Osteoblast (primary cell): ENCODE data around the gene IL22RA2. TPM values are rescaled to one million over a fixed set of nuclear protein-coding genes. Genes with fewer than 3 reads are reported as not detected.

Experiments used
- DNase-seq: peaks from one replicate; pipeline ENCODE4 v3.0.0; 2011; ENCODE audit warnings: low spot score, mixed read lengths; ENCODE audit not compliant: insufficient read length; ENCODE audit errors: missing footprints
- H2AFZ ChIP-seq: 2 replicates; pipeline ENCODE4 v1.6.0; 2011; ENCODE audit warnings: mild to moderate bottlenecking, low read length
- H3K27ac ChIP-seq: 2 replicates; pipeline ENCODE4 v1.5.1; 2011; ENCODE audit warnings: mild to moderate bottlenecking, low read depth, low read length, moderate library complexity
- H3K27me3 ChIP-seq: 2 replicates; pipeline ENCODE4 v1.6.0; 2012; ENCODE audit warnings: mild to moderate bottlenecking, control low read depth, inconsistent platforms, low read length, moderate library complexity; ENCODE audit not compliant: insufficient read depth
- H3K36me3 ChIP-seq: 2 replicates; pipeline ENCODE4 v1.5.1; 2011; ENCODE audit warnings: mild to moderate bottlenecking, low read length, control low read depth, moderate library complexity; ENCODE audit not compliant: insufficient read depth
- H3K4me1 ChIP-seq: 2 replicates; pipeline ENCODE4 v1.5.1; 2011; ENCODE audit warnings: mild to moderate bottlenecking, low read length, control low read depth, moderate library complexity; ENCODE audit not compliant: insufficient read depth
- H3K4me2 ChIP-seq: 2 replicates; pipeline ENCODE4 v1.6.0; 2011; ENCODE audit warnings: mild to moderate bottlenecking, low read length; ENCODE audit not compliant: insufficient read depth
- H3K4me3 ChIP-seq: fragments of 200-600 bp; sonication (generic); 3 replicates; pipeline ENCODE4 v1.5.1; 2012; ENCODE audit warnings: mild to moderate bottlenecking, low read length, inconsistent platforms; ENCODE audit not compliant: insufficient read depth
- H3K79me2 ChIP-seq: 2 replicates; pipeline ENCODE4 v1.6.0; 2012; ENCODE audit warnings: mild to moderate bottlenecking, low read length, control low read depth, inconsistent platforms; ENCODE audit not compliant: insufficient read depth
- H3K9me3 ChIP-seq: 2 replicates; pipeline ENCODE4 v1.5.1; 2011; ENCODE audit warnings: low read depth, low read length, control low read depth
- H4K20me1 ChIP-seq: 2 replicates; pipeline ENCODE4 v1.6.0; 2012; ENCODE audit warnings: mild to moderate bottlenecking, low read length, control low read depth; ENCODE audit not compliant: insufficient read depth
- CTCF ChIP-seq: IDR thresholded peaks from 2 replicates; pipeline ENCODE4 v1.5.1; 2011; ENCODE audit warnings: mild to moderate bottlenecking, low read depth, low read length, moderate library complexity; ENCODE audit errors: extremely low read depth
- total RNA-seq: library from RNA; depleted of rRNA; stranded (reverse); fragments of >200 nt; gene quantifications from 2 replicates; pipeline ENCODE4 v1.2.3, GENCODE V29; 2012

The IL22RA2 gene
- total RNA-seq, result not detected in 2 replicates

GRCh38 chr6:137173501-137173900 is at the start of gene IL22RA2:
IL22RA2 (minus strand) TSS chr6:137173644; CDS start chr6:137161749, 11,895 bp downstream.
- Histone ChIP-seq H3K27me3 (no peaks in the 10 kb centered on the region), H4K20me1 (no peaks in the 10 kb centered on the region), H3K36me3 (no peaks in the 10 kb centered on the region), H3K79me2 (no peaks in the 10 kb centered on the region), H2AFZ (no peak within 1 kb of the TSS), H3K9me3 (peaks cover 3% of the 10 kb centered on the region), H3K27ac (no peak within 1 kb of the TSS), H3K4me2 (no peak within 1 kb of the TSS), H3K4me1 (no peaks in the 10 kb centered on the region), H3K4me3 (no peak within 1 kb of the TSS)
- no peak for TF ChIP-seq CTCF
- no peak for DNase-seq

- peaks cover 18% of the 10 kb centered on the region for H3K79me2 ChIP-seq
- peaks cover 8% of the 10 kb centered on the region for H4K20me1 ChIP-seq
- peaks cover 18% of the 10 kb centered on the region for H3K4me1 ChIP-seq
- TF ChIP-seq CTCF, result no peak
- H3K9me3 ChIP-seq, result no peaks in the 10 kb centered on the region
- no peaks in the 10 kb centered on the region for H3K36me3 ChIP-seq
- no peak overlapping the region for H3K27ac ChIP-seq
- no peak overlapping the region for H3K4me2 ChIP-seq
- no peak overlapping the region for H2AFZ ChIP-seq
- no peaks in the 10 kb centered on the region for H3K27me3 ChIP-seq
- DNase-seq, result no peak
- no peak overlapping the region for H3K4me3 ChIP-seq
Measured at GRCh38 chr6:137222381-137222780, 48.9 kb upstream of the IL22RA2 start.

GRCh38 chr6:137219664-137220252 is 46.3 kb upstream of the IL22RA2 start:
- peak overlapping the region; percentile 96 for H3K4me3 ChIP-seq
- peak; percentile 41 for DNase-seq
- H4K20me1 ChIP-seq, result peaks cover 24% of the 10 kb centered on the region
- no peaks in the 10 kb centered on the region for H3K27me3 ChIP-seq
- peak overlapping the region; percentile 98 for H3K4me2 ChIP-seq
- H3K36me3 ChIP-seq, result no peaks in the 10 kb centered on the region
- no peak for TF ChIP-seq CTCF
- peak overlapping the region; percentile 95 for H3K27ac ChIP-seq
- peak overlapping the region; percentile 95 for H2AFZ ChIP-seq
- H3K9me3 ChIP-seq, result no peaks in the 10 kb centered on the region
- peaks cover 43% of the 10 kb centered on the region for H3K79me2 ChIP-seq
- H3K4me1 ChIP-seq, result peaks cover 23% of the 10 kb centered on the region

- Histone ChIP-seq H3K4me1 (peaks cover 30% of the 10 kb centered on the region), H3K79me2 (peaks cover 50% of the 10 kb centered on the region), H3K27me3 (no peaks in the 10 kb centered on the region), H4K20me1 (peaks cover 30% of the 10 kb centered on the region), H3K4me3 (peak within 1 kb of the TSS; percentile 96), H3K4me2 (peak within 1 kb of the TSS; percentile 98), H2AFZ (peak within 1 kb of the TSS; percentile 95), H3K9me3 (no peaks in the 10 kb centered on the region), H3K27ac (peak within 1 kb of the TSS; percentile 95), H3K36me3 (no peaks in the 10 kb centered on the region)
- peak; percentile 97 for DNase-seq
- no peak for TF ChIP-seq CTCF
Measured at GRCh38 chr6:137218917-137219663, 45.6 kb upstream of the IL22RA2 start, which contains the start of gene IFNGR1. IFNGR1 (minus strand) TSS chr6:137219385; CDS start chr6:137219327, 58 bp downstream.
